K562 (cell line): Measurements from ENCODE around the gene PRKD1. TPM values are rescaled to one million over a fixed set of nuclear protein-coding genes. Genes with fewer than 3 reads are reported as not detected.
A peak's percentile ranks its signal among the peaks of the same experiment; 100 is the strongest.

ENCODE experiments used
- ATAC-seq: fragments of 200-7000 bp; cut with Tn5 transposase; 3 replicates; pipeline ENCODE4 v1.9.1; 2020; ENCODE audit warnings: moderate library complexity
- Bru-seq: library from RNA; stranded (reverse); fragments of 400-500 nt; gene quantifications from one replicate; lab custom pipeline; 2021; lab: Mats Ljungman, UMichigan
- BruChase-seq, 2 experiments: library from RNA; stranded (reverse); fragments of 400-500 nt; gene quantifications; one replicate each; lab custom pipeline; 2021; lab: Mats Ljungman, UMichigan
- BruUV-seq: library from RNA; stranded (reverse); fragments of 400-500 nt; replicated peaks from 2 replicates; lab custom pipeline; 2021; lab: Mats Ljungman, UMichigan
- CTCF ChIA-PET: fragments of 300-600 bp; formaldehyde crosslinking; extraction: SDS; loops from one replicate; lab custom pipeline; 2021; ENCODE audit warnings: low intra/inter-chr PET ratio; lab: Yijun Ruan, JAX
- POLR2A ChIA-PET: fragments of 300-600, 350-650 bp; sonication (Branson Sonifier 250); formaldehyde crosslinking; extraction: SDS; loops from one replicate; lab custom pipeline; 2021; ENCODE audit warnings: antibody characterized with exemption, inconsistent platforms; lab: Yijun Ruan, JAX
- DNase-seq, 4 experiments: peaks; one replicate each; pipeline versions ENCODE4 v3.0.0 to v3.0.0-alpha.2; 2011 to 2018; ENCODE audit warnings: low spot score in 3 of 4, mixed read lengths in 3 of 4; ENCODE audit errors: extremely low read depth in 1 of 4
- FAIRE-seq: peaks from 2 replicates; lab custom pipeline; 2011; peaks lifted over from hg19 to GRCh38; lab: Jason Lieb, UNC
- H2AFZ ChIP-seq: 2 replicates; pipeline ENCODE4 v1.6.0; 2011; ENCODE audit warnings: low read depth, low read length, control low read depth, inconsistent platforms
- H3K27ac ChIP-seq: fragments of 200-600 bp; 3 replicates; pipeline ENCODE4 v1.8.0; 2011; ENCODE audit warnings: low read depth, mild to moderate bottlenecking, control low read depth, inconsistent platforms, low read length, moderate library complexity, mixed read lengths; ENCODE audit errors: extremely low read depth
- H3K27me3 ChIP-seq, 2 experiments: fragments of 300-600 bp in 1 of 2; 2 replicates in 1 of 2; 3 replicates in 1 of 2; pipeline versions ENCODE4 v1.6.0 to v1.8.0; 2011; ENCODE audit warnings: inconsistent platforms in 2 of 2, low read length in 2 of 2, mild to moderate bottlenecking in 1 of 2, mixed read lengths in 1 of 2, moderate library complexity in 1 of 2; ENCODE audit not compliant: control insufficient read depth in 2 of 2, insufficient read depth in 2 of 2
- H3K36me3 ChIP-seq: fragments of 300-600 bp; 3 replicates; pipeline ENCODE4 v1.8.0; 2011; ENCODE audit warnings: mild to moderate bottlenecking, low read length, inconsistent platforms; ENCODE audit not compliant: control insufficient read depth, insufficient read depth
- H3K4me1 ChIP-seq, 2 experiments: fragments of 200-600 bp in 1 of 2; replicated peaks in 1 of 2; 2 replicates in 1 of 2; 3 replicates in 1 of 2; pipeline versions ENCODE4 v1.5.1 to v1.8.0; 2011; ENCODE audit warnings: inconsistent platforms in 2 of 2, low read length in 2 of 2, mild to moderate bottlenecking in 1 of 2, mixed read lengths in 1 of 2, moderate library complexity in 1 of 2; ENCODE audit not compliant: control insufficient read depth in 2 of 2, insufficient read depth in 2 of 2
- H3K4me2 ChIP-seq: 2 replicates; pipeline ENCODE4 v1.6.1; 2011; ENCODE audit warnings: low read length, control low read depth, inconsistent platforms, mixed read lengths; ENCODE audit not compliant: insufficient read depth
- H3K4me3 ChIP-seq: fragments of 200-600 bp; sonication (generic), shearing (Covaris generic); 2 replicates; pipeline ENCODE4 v1.5.1; 2016; ENCODE audit warnings: control low read depth, inconsistent platforms
- H3K79me2 ChIP-seq: fragments of 200-600 bp; 3 replicates; pipeline ENCODE4 v1.8.0; 2011; ENCODE audit warnings: low read length, inconsistent platforms; ENCODE audit not compliant: control insufficient read depth, insufficient read depth
- H3K9ac ChIP-seq, 2 experiments: 2 replicates each; pipeline versions ENCODE4 v1.6.0 to v1.6.1; 2011; ENCODE audit warnings: low read depth in 2 of 2, low read length in 2 of 2, control low read depth in 1 of 2, inconsistent platforms in 1 of 2, mild to moderate bottlenecking in 1 of 2, mixed read lengths in 1 of 2; ENCODE audit not compliant: insufficient read depth in 1 of 2
- H3K9me1 ChIP-seq: one replicate; pipeline ENCODE4 v1.6.0; 2011; ENCODE audit warnings: inconsistent platforms, mild to moderate bottlenecking, low read length, moderate library complexity; ENCODE audit not compliant: control insufficient read depth, insufficient read depth
- H3K9me3 ChIP-seq: replicated peaks from 2 replicates; pipeline ENCODE4 v1.5.1; 2011; ENCODE audit warnings: low read depth, low read length, inconsistent platforms; ENCODE audit not compliant: control insufficient read depth, insufficient read depth
- H4K20me1 ChIP-seq: replicated peaks from 2 replicates; pipeline ENCODE4 v1.6.1; 2011; ENCODE audit warnings: low read length, inconsistent platforms, mixed read lengths; ENCODE audit not compliant: control insufficient read depth, insufficient read depth
- BRCA1 ChIP-seq, 2 experiments: fragments of 450-650 bp in 1 of 2; sonication (generic) in 1 of 2; formaldehyde crosslinking in 1 of 2; IDR thresholded peaks; 2 replicates each; pipeline versions ENCODE4 v1.5.0 to v1.6.1; 2017 to 2020; ENCODE audit warnings: mild to moderate bottlenecking in 1 of 2, missing genetic modification reagents in 1 of 2
- BRD4 ChIP-seq: fragments of 200-600 bp; sonication (generic); IDR thresholded peaks from 2 replicates; pipeline ENCODE4 v1.6.1; 2017; ENCODE audit warnings: inconsistent platforms
- CTCFL ChIP-seq: IDR thresholded peaks from 2 replicates; pipeline ENCODE4 v1.6.1; 2011; ENCODE audit warnings: borderline replicate concordance, low read depth, mild to moderate bottlenecking, moderate library complexity, low read length; ENCODE audit not compliant: insufficient read depth, poor library complexity, severe bottlenecking
- E2F6 ChIP-seq, 2 experiments: IDR thresholded peaks; 2 replicates each; pipeline ENCODE4 v1.6.1; 2011; ENCODE audit warnings: borderline replicate concordance in 1 of 2, control low read depth in 1 of 2, low read depth in 1 of 2, low read length in 1 of 2, mild to moderate bottlenecking in 1 of 2, mixed read lengths in 1 of 2, moderate library complexity in 1 of 2; ENCODE audit not compliant: insufficient read depth in 1 of 2, insufficient read length in 1 of 2, poor library complexity in 1 of 2, severe bottlenecking in 1 of 2; ENCODE audit errors: extremely low read depth in 1 of 2
- HDAC1 ChIP-seq, 2 experiments: fragments of 450-650 bp; IDR thresholded peaks; 2 replicates each; pipeline ENCODE4 v1.6.1; 2016 to 2017; ENCODE audit warnings: inconsistent platforms in 1 of 2, mild to moderate bottlenecking in 1 of 2, moderate library complexity in 1 of 2
- SMARCC2 ChIP-seq: fragments of 450-650 bp; IDR thresholded peaks from 2 replicates; pipeline ENCODE4 v1.6.1; 2017; ENCODE audit warnings: antibody characterized with exemption, moderate library complexity, mild to moderate bottlenecking, low read depth
- SREBF2 ChIP-seq: sonication (generic); formaldehyde crosslinking; IDR thresholded peaks from 2 replicates; pipeline ENCODE4 v1.4.0; 2020; ENCODE audit warnings: mild to moderate bottlenecking, missing genetic modification reagents
- TFAP4 ChIP-seq: sonication (generic); formaldehyde crosslinking; IDR thresholded peaks from 2 replicates; pipeline ENCODE4 v1.8.0; 2022; ENCODE audit warnings: missing genetic modification reagents, mild to moderate bottlenecking, moderate library complexity, borderline replicate concordance
- ZKSCAN1 ChIP-seq: fragments of 150-350 bp; IDR thresholded peaks from 2 replicates; pipeline ENCODE4 v1.6.1; 2016; ENCODE audit warnings: low read depth, low read length
- ZNF263 ChIP-seq: sonication (generic); formaldehyde crosslinking; IDR thresholded peaks from 2 replicates; pipeline ENCODE4 v1.8.0; 2022; ENCODE audit warnings: mild to moderate bottlenecking, missing genetic modification reagents, borderline replicate concordance
- WGBS: fragments of 100-300 bp; shearing (Covaris generic); methylation state at CpG from one replicate; pipeline ENCODE4 v1.1.6; 2016; ENCODE audit warnings: low coverage, mixed read lengths; ENCODE audit not compliant: insufficient coverage; ENCODE audit errors: missing lambda C conversion rate; 5-methylcytosine and 5-hydroxymethylcytosine counted together
- in situ Hi-C: fragments of 300-500 bp; cut with MboI; formaldehyde crosslinking; loops from 4 replicates; pipeline ENCODE4 v1.15.0; 2018; ENCODE audit warnings: inconsistent platforms, mixed read lengths
- intact Hi-C: fragments of 100-400 bp; cut with micrococcal nuclease; formaldehyde crosslinking; loops from 2 replicates; pipeline ENCODE4 v1.14.2; 2022
- long read RNA-seq, 3 experiments: library from polyadenylated mRNA in 2 of 3; library from RNA in 1 of 3; unstranded in 2 of 3; stranded (forward) in 1 of 3; transcript quantifications; one replicate each; pipeline ENCODE4 v2.0.0, GENCODE V29; 2019 to 2022
- polyA minus RNA-seq, 3 experiments: library from RNA; depleted of rRNA, polyadenylated mRNA; stranded (reverse); fragments of >200 nt; gene quantifications; 2 replicates each; pipeline ENCODE4 v1.2.3, GENCODE V29; 2011
- polyA plus RNA-seq, 8 experiments: library from polyadenylated mRNA; depleted of rRNA in 4 of 8; stranded (reverse) in 5 of 8; unstranded in 3 of 8; fragments of >200 nt; fragmentation: Nextera tagmentation in 2 of 8; fragmentation: Illumina TruSeq in 1 of 8; extraction: Ambion mirVana in 2 of 8; extraction: Trizol in 1 of 8; gene quantifications; 2 replicates each; pipeline versions ENCODE4 v1.2.1 to v1.2.3, GENCODE V29; 2011 to 2014; ENCODE audit warnings: inconsistent platforms in 1 of 8, missing spikeins in 1 of 8
- total RNA-seq, 7 experiments: library from RNA; depleted of rRNA in 6 of 7; stranded (reverse); fragments of >200 nt in 6 of 7; fragmentation: Illumina TruSeq in 2 of 7; extraction: Trizol in 2 of 7; gene quantifications; 2 replicates each; pipeline versions ENCODE4 v1.2.1 to v1.2.3, GENCODE V29; 2011 to 2021; ENCODE audit warnings: low replicate concordance in 1 of 7

PRKD1 gene
- total RNA-seq (2011; cell fraction: chromatin; rRNA removed; ENCODE audit: low replicate concordance): 0.44 and 0.51 TPM in 2 replicates
- 0.39 TPM in 1 of 2 replicates, not detected in the other for total RNA-seq (2011; cell fraction: nucleolus; rRNA removed)
- total RNA-seq (2011; cell fraction: nucleoplasm; rRNA removed): 0.22 TPM in 1 of 2 replicates, not detected in the other
- total RNA-seq (2014; rRNA removed) (not detected in 2 replicates), total RNA-seq (2014; rRNA removed; fragmentation: Illumina TruSeq; extraction: Trizol) (0.10 and 0.15 TPM in 2 replicates), total RNA-seq (2015; rRNA removed; fragmentation: Illumina TruSeq; extraction: Trizol) (0.08 and 0.11 TPM in 2 replicates), total RNA-seq (2021) (0.16 TPM in 2 replicates), polyA plus RNA-seq (2011; rRNA removed) (0.08 TPM in 1 of 2 replicates, not detected in the other), polyA plus RNA-seq (2014; fragmentation: Illumina TruSeq; extraction: Trizol) (0.10 and 0.15 TPM in 2 replicates), polyA plus RNA-seq (2014; fragmentation: Nextera tagmentation; extraction: Ambion mirVana) (under 1 TPM; 0.04 to 0.25 TPM), polyA plus RNA-seq (2014; rRNA removed) (0.16 and 0.19 TPM in 2 replicates), polyA minus RNA-seq (2011; rRNA and poly(A)+ RNA removed) (0.18 TPM in 1 of 2 replicates, not detected in the other), Bru-seq, nascent RNA (percentile 27 among the genes with signal in this experiment), BruChase-seq, experiment 1, labeled RNA remaining after a 2-hour chase (percentile 29 among the genes with signal in this experiment), BruChase-seq, experiment 2, labeled RNA remaining after a 6-hour chase (percentile 29 among the genes with signal in this experiment)
- polyA plus RNA-seq (2011; cell fraction: cytosol; rRNA removed): 0.01 TPM in 2 replicates
- 0.09 TPM in 1 of 2 replicates, not detected in the other for polyA plus RNA-seq (2011; cell fraction: nucleus; rRNA removed)
- 0.13 and 1.1 TPM in 2 replicates for polyA plus RNA-seq (2012)
- not detected in 2 replicates for polyA minus RNA-seq (2011; cell fraction: cytosol; rRNA and poly(A)+ RNA removed)
- not detected in 2 replicates for polyA minus RNA-seq (2011; cell fraction: nucleus; rRNA and poly(A)+ RNA removed)
- long read RNA-seq, experiment 1: 0 reads
- long read RNA-seq, experiment 2: 0 reads
- long read RNA-seq, experiment 3: 0 reads

GRCh38 chr14:29927376-29928116, at the start of gene PRKD1:
Gene PRKD1, minus strand, starts transcription at chr14:29927847.
- H3K79me2 ChIP-seq: no peaks in the 10 kb centered on the region
- intact Hi-C loops: no loop called here
- peaks cover 0 to 20% of the 10 kb centered on the region in 2 experiments; a peak in 2 of 5 replicates for H3K27me3 ChIP-seq
- FAIRE-seq: no peak
- ChIA-PET POLR2A (no interaction called here), CTCF (no interaction called here)
- no TSS peak for BruUV-seq
- H3K27ac ChIP-seq: no peak within 1 kb of the TSS
- H2AFZ ChIP-seq: peak within 1 kb of the TSS; percentile 45; the same call in 1 of the 2 replicates
- peaks cover 0 to 13% of the 10 kb centered on the region in 2 experiments; a peak in 2 of 5 replicates for H3K4me1 ChIP-seq
- H3K4me2 ChIP-seq: no peak within 1 kb of the TSS
- peak; percentile 96 for ATAC-seq
- H3K9me3 ChIP-seq: no peaks in the 10 kb centered on the region
- no CpG with 5 or more reads among the region's 91 CpGs for WGBS
- DNase-seq: peak; percentile 32 to 71 (median 69)
- H3K9me1 ChIP-seq: no peaks in the 10 kb centered on the region
- H4K20me1 ChIP-seq: no peaks in the 10 kb centered on the region
- in situ Hi-C loops: no loop called here
- H3K9ac ChIP-seq: no peak within 1 kb of the TSS; a peak in 1 of 4 replicates
- peak within 1 kb of the TSS; percentile 42 for H3K4me3 ChIP-seq
- H3K36me3 ChIP-seq: no peaks in the 10 kb centered on the region
- TF ChIP-seq E2F6 (IDR thresholded peaks at IDR 0.05; ENCODE audit: borderline replicate concordance in 1 of 2, extremely low read depth in 1 of 2, insufficient read depth in 1 of 2, insufficient read length in 1 of 2, low read depth in 1 of 2, low read length in 1 of 2, poor library complexity in 1 of 2, severe bottlenecking in 1 of 2): peak in 1 of 2 experiments; percentile 56
- no peak for TF ChIP-seq TFAP4 (CRISPR knock-in tag)
- TF ChIP-seq SMARCC2: no peak
- TF ChIP-seq ZNF263 (CRISPR knock-in tag): peak; percentile 83
- no peak for TF ChIP-seq BRD4
- TF ChIP-seq SREBF2 (CRISPR knock-in tag): no peak
- peak; percentile 23 for TF ChIP-seq CTCFL
- no peak for TF ChIP-seq BRCA1 (IDR thresholded peaks at IDR 0.05)
- no peak for TF ChIP-seq BRCA1 (CRISPR knock-in tag; IDR thresholded peaks at IDR 0.05)
- no peak for TF ChIP-seq ZKSCAN1
- TF ChIP-seq HDAC1 (IDR thresholded peaks at IDR 0.05): no peak
